IgD-negative memory B cell (primary cell): ENCODE measurements around the gene PRKAG2. TPM values are rescaled to one million over a fixed set of nuclear protein-coding genes. Genes with fewer than 3 reads are reported as not detected.

Experiments used
- H3K27ac Mint-ChIP-seq, 3 donors: one replicate each; pipeline ENCODE4 v1.8.0; 2020 to 2022; ENCODE audit warnings: mild to moderate bottlenecking in 3 of 3, mixed read lengths in 3 of 3, moderate library complexity in 1 of 3
- H3K27me3 Mint-ChIP-seq: one replicate; pipeline ENCODE4 v1.8.0; 2021; ENCODE audit warnings: mixed read lengths
- H3K36me3 Mint-ChIP-seq: one replicate; pipeline ENCODE4 v1.8.0; 2020; ENCODE audit warnings: mild to moderate bottlenecking, mixed read lengths
- H3K4me1 Mint-ChIP-seq, 3 donors: one replicate each; pipeline ENCODE4 v1.8.0; 2020 to 2022; ENCODE audit warnings: mixed read lengths in 3 of 3, mild to moderate bottlenecking in 1 of 3
- H3K4me3 Mint-ChIP-seq, 4 donors: one replicate each; pipeline ENCODE4 v1.8.0; 2020 to 2022; ENCODE audit warnings: mild to moderate bottlenecking in 4 of 4, mixed read lengths in 4 of 4, moderate library complexity in 3 of 4
- H3K9me3 Mint-ChIP-seq, 3 donors: one replicate each; pipeline ENCODE4 v1.8.0; 2020 to 2021; ENCODE audit warnings: mixed read lengths in 3 of 3, mild to moderate bottlenecking in 1 of 3
- polyA plus RNA-seq: library from polyadenylated mRNA; unstranded; fragments of 300-500 nt; fragmentation: Illumina TruSeq; gene quantifications from one replicate; pipeline ENCODE4 v1.2.3, GENCODE V29; 2021

Gene PRKAG2
- polyA plus RNA-seq, 1 donor from 2014 or later, result 21.3 TPM

- no peaks in the 10 kb centered on the region for H3K9me3 Mint-ChIP-seq
- H3K4me3 Mint-ChIP-seq, result no peak overlapping the region
- no peaks in the 10 kb centered on the region for H3K27me3 Mint-ChIP-seq
- H3K36me3 Mint-ChIP-seq, result peaks cover 19% of the 10 kb centered on the region
- H3K27ac Mint-ChIP-seq, result no peak overlapping the region
- H3K4me1 Mint-ChIP-seq, result peaks cover 11 to 29% (median 28%) of the 10 kb centered on the region in 3 donors
These were observed 109.4 kb downstream of the PRKAG2 start for GRCh38 chr7:151767557-151767956.

GRCh38 chr7:151764056-151764920 is 112.6 kb downstream of the PRKAG2 start:
- Mint-ChIP-seq H3K4me3 (peak overlapping the region in 1 of 4 donors; percentile 41), H3K9me3 (no peaks in the 10 kb centered on the region), H3K27ac (no peak overlapping the region), H3K36me3 (peaks cover 15% of the 10 kb centered on the region), H3K27me3 (no peaks in the 10 kb centered on the region), H3K4me1 (peaks cover 18 to 24% (median 23%) of the 10 kb centered on the region in 3 donors)

DNA sequence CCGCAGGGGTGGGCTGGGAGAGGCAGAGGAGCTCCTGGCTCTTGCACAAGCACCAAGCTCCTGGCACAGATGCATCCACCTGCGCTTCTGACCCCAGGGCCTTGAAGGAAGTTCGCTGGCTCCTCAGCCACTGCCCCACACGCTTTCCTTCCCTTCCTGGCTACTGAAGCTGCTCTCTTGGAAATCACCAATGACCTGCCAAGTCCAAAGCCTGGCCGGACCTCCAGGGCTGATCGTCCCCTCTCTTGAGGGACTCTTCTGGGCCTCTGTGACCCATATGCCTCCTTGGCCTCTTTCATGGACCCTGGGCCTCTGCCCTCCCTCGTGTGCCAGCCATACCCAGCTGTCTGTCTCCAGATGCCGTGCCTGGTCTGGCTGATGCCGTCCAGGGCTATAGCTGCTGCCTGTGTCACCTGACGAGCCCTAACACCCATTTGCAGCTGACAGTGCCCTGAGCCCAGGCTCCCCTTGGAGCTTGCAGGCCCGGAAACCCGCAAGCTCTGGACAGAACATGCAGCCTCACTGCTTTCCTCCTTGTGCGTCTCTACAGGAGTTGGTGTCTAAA is 113.4 kb downstream of the PRKAG2 start:
- peaks cover 12 to 18% (median 18%) of the 10 kb centered on the region in 3 donors for H3K4me1 Mint-ChIP-seq
- H3K4me3 Mint-ChIP-seq, result no peak overlapping the region

DNA sequence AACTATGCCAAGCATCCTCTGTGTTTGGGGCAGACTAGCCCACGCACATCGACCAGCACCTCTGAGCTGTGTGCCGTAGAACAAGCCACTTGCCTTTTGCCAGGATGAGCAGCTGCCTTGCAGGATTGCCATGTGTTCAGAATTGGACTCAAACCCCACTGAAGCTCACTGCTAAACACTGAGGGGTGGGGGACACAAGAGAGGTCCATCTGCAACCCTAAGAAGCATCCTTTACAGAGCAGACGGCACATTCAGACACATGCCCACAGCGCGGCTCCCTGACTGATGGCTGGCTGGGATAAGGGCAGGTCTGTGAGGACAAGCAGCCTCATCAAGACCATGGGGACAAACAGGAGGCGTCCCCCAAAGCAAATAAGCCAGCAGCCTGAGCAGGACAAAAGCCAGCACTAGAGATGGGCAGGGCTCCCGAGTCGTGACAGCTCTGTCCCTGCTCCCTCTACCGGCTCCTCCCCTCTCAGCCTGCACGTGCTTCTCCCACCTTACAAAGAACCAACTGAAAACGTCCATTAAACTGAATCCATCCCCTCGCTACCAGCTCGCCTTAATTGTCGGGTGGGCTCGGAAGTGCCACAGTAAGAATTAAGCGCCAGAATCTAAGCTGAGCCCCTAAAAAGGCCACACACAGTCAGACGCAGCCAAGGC is 114.2 kb downstream of the PRKAG2 start:
- peaks cover 15% of the 10 kb centered on the region for H3K36me3 Mint-ChIP-seq
- peaks cover 12 to 17% (median 15%) of the 10 kb centered on the region in 3 donors for H3K4me1 Mint-ChIP-seq
- no peak overlapping the region for H3K4me3 Mint-ChIP-seq
- no peaks in the 10 kb centered on the region for H3K27me3 Mint-ChIP-seq
- H3K9me3 Mint-ChIP-seq, result no peaks in the 10 kb centered on the region
- no peak overlapping the region for H3K27ac Mint-ChIP-seq

More for the DNA sequence above, 113.4 kb downstream of the PRKAG2 start:
- Mint-ChIP-seq H3K27me3 (no peaks in the 10 kb centered on the region), H3K27ac (no peak overlapping the region), H3K36me3 (peaks cover 15% of the 10 kb centered on the region), H3K9me3 (no peaks in the 10 kb centered on the region)

DNA sequence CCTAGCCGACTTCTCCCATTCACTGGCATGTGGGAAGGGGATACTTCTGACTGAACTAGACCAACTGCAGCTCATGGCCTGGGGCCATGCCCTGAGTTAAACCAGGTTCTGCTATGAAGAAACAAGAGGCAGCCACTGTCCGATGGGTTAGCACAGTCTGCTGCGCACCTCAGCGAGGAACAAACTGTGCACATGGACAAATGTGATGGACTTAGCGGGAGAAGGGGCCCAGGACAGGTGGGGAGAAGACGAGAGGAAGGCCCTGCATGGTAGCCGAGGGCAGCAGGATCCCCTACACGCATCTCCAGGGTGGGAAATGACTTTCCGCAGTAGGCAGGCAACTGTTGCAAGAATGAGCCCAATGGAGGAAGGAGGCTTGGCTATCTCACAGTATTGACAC is 115.0 kb downstream of the PRKAG2 start:
- peaks cover 15% of the 10 kb centered on the region for H3K36me3 Mint-ChIP-seq
- peaks cover 12 to 14% (median 12%) of the 10 kb centered on the region in 3 donors for H3K4me1 Mint-ChIP-seq
- H3K4me3 Mint-ChIP-seq, result no peak overlapping the region
- no peaks in the 10 kb centered on the region for H3K9me3 Mint-ChIP-seq
- H3K27ac Mint-ChIP-seq, result no peak overlapping the region
- no peaks in the 10 kb centered on the region for H3K27me3 Mint-ChIP-seq

GRCh38 chr7:151761231-151761630 is 115.7 kb downstream of the PRKAG2 start:
- H3K36me3 Mint-ChIP-seq, result peaks cover 13% of the 10 kb centered on the region
- peaks cover 12 to 16% (median 12%) of the 10 kb centered on the region in 3 donors for H3K4me1 Mint-ChIP-seq
- no peaks in the 10 kb centered on the region for H3K9me3 Mint-ChIP-seq
- H3K4me3 Mint-ChIP-seq, result no peak overlapping the region
- H3K27ac Mint-ChIP-seq, result no peak overlapping the region
- H3K27me3 Mint-ChIP-seq, result no peaks in the 10 kb centered on the region

DNA sequence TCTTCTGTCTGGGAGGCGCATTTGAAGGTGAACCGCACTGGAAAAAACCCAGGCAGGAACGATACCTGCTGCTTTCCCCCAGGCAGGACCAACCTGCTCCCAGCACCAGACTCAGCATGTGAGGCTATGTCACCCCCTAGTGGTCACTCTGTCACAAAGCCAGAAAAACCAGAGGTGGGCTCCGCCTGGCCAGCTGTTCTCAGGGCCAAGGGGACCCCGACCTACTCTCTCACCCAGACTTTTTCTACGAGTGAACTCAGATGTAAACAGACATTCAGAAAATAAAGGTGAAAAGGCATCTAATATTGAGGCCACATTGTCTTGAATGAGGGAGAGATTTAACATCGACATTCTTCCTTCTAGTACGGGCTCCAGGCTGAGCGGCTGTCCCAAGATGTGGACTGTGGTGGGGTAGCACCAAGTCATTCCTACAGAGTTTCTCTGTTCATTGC is 117.3 kb downstream of the PRKAG2 start:
- Mint-ChIP-seq H3K4me3 (peak overlapping the region in 1 of 4 donors; percentile 14), H3K27ac (no peak overlapping the region), H3K27me3 (no peaks in the 10 kb centered on the region), H3K36me3 (peaks cover 3% of the 10 kb centered on the region), H3K9me3 (no peaks in the 10 kb centered on the region), H3K4me1 (peaks cover 8 to 17% (median 11%) of the 10 kb centered on the region in 3 donors)

DNA sequence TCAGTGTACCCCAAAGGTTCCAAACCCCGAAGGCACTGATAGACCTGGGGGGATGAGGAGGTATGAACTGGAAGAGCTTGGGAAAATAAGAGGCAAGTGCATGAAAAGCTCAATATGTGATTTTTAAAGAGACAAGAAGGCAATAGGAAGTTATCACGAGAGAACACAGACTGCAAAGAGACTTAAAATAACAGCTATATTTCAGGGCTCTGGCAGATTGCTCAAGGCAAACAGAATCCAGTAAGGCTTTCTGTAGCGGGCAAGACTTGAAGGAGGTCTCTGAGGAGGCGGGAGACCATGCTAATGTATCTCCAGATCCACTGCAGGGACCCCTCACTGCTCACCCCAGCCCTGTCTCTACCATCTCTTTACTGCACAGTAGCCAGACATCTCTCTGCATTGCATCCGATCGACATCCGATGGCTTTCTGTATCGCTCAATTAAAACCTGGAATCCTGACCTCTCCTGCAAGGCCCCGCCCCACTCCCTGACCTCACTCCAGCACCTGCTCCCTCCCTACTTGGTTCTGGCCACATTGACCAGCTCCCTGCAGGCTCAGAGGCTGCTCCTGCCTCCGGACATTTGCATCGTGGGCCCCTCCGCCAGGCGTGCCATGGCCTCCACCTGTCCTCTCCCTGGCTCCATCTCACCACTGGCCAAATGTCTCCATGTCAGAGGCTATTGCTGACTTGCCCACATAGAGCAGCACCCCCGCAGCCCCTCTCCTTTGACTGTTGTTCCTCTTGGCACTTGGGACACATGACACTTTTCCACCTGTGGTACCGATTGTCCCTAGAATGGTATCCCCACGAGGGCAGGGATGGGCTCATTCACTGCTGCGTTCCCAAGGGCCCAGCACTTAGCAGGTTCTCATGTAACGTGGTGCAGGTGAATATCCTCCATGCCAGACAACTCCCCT is 118.0 kb downstream of the PRKAG2 start:
- H3K9me3 Mint-ChIP-seq, result no peaks in the 10 kb centered on the region
- H3K27ac Mint-ChIP-seq, result no peak overlapping the region
- no peak overlapping the region for H3K4me3 Mint-ChIP-seq
- peaks cover 8 to 17% (median 12%) of the 10 kb centered on the region in 3 donors for H3K4me1 Mint-ChIP-seq
- H3K36me3 Mint-ChIP-seq, result peaks cover 3% of the 10 kb centered on the region
- H3K27me3 Mint-ChIP-seq, result no peaks in the 10 kb centered on the region

- no peaks in the 10 kb centered on the region for H3K27me3 Mint-ChIP-seq
- no peaks in the 10 kb centered on the region for H3K9me3 Mint-ChIP-seq
- no peak overlapping the region for H3K4me3 Mint-ChIP-seq
- peaks cover 9 to 17% (median 16%) of the 10 kb centered on the region in 3 donors for H3K4me1 Mint-ChIP-seq
- H3K27ac Mint-ChIP-seq, result peak overlapping the region in 1 of 3 donors; percentile 89
- peaks cover 5% of the 10 kb centered on the region for H3K36me3 Mint-ChIP-seq
These were observed 119.6 kb downstream of the PRKAG2 start for GRCh38 chr7:151757274-151757673.

DNA sequence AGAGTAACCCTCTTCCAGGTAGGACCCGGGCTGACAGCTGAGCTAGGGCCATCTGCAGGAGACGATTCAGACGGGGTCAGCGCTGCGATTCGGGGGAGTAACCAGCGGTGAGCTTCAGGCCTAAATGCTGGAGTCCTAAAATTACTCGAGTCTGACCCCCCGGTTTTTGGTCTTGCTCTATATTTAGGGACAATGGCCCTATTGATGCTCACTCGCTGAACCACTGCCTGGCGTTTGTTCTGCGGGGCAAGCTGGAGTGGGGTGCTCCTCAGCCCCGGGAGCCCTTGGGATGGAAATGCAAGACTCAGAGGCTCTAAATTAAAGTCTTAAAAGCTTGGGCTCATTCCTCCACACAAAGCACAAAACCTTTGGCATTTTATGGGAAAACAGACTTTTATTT is 120.0 kb downstream of the PRKAG2 start:
- peaks cover 9% of the 10 kb centered on the region for H3K36me3 Mint-ChIP-seq
- peak overlapping the region in 1 of 3 donors; percentile 89 for H3K27ac Mint-ChIP-seq
- H3K9me3 Mint-ChIP-seq, result no peaks in the 10 kb centered on the region
- H3K27me3 Mint-ChIP-seq, result no peaks in the 10 kb centered on the region
- H3K4me3 Mint-ChIP-seq, result no peak overlapping the region
- peaks cover 9 to 18% (median 17%) of the 10 kb centered on the region in 3 donors for H3K4me1 Mint-ChIP-seq

DNA sequence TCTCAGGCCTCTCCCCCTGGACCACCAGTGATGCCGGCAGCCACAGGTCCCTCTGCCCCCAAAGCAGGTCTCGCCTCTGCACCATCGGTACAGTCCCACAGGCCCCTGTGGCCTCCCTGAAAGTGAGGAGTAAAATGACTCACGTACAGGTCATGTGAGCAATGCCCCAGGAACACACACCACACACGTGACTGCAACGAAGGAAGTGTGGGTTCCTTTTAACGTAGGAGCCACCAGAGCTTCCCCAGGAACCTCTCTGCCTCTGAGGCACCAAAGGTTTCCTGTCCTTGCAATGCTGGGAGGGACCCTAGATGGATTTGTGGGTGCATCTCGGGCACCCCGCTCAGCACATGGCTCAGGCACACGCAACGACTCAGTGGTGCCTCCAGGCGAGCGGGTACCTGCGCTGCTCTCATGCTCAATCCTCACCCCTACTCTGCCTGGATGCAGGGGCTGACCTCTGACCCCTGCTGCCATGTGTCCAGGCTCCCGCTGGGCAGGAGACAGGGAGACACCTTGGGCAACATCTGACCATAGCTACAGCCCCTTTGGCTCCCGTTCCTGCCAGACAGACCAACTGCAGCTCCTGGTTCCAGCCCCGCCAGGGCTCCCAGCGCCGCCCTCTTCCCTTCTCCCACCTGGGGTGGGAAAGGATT is 120.7 kb downstream of the PRKAG2 start:
- no peaks in the 10 kb centered on the region for H3K27me3 Mint-ChIP-seq
- peaks cover 9 to 20% (median 15%) of the 10 kb centered on the region in 3 donors for H3K4me1 Mint-ChIP-seq
- H3K4me3 Mint-ChIP-seq, result peak overlapping the region in 1 of 4 donors; percentile 72

GRCh38 chr7:151755131-151755801 is 121.6 kb downstream of the PRKAG2 start:
- Mint-ChIP-seq H3K27me3 (no peaks in the 10 kb centered on the region), H3K4me3 (peak overlapping the region in 1 of 4 donors; percentile 28), H3K27ac (peak overlapping the region in 1 of 3 donors; percentile 84), H3K9me3 (no peaks in the 10 kb centered on the region), H3K36me3 (peaks cover 10% of the 10 kb centered on the region), H3K4me1 (peaks cover 9 to 20% (median 15%) of the 10 kb centered on the region in 3 donors)

More for the DNA sequence above, 120.7 kb downstream of the PRKAG2 start:
- Mint-ChIP-seq H3K9me3 (no peaks in the 10 kb centered on the region), H3K27ac (peak overlapping the region in 1 of 3 donors; percentile 89), H3K36me3 (peaks cover 9% of the 10 kb centered on the region)

DNA sequence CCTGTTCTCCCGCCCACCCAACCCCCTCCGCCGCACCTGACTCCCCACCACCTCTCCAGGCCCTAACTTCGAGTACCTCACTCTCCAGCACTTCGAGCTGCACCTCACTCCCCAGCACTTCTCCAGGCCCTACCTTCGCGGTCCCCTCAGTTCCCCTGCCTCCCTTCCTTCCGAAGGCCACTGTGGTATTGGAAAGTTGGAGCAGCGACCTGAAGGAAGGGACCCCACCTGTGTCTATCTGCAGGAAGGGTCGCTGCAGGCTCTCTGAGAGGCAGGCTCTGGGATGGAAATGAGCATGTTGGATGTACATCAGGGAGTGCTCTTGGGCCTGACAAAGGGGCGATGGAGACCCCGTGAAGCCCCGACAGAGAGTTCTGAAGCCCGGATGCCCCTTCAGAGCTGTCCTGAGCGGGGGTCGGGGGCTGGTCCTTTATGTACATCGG is 122.2 kb downstream of the PRKAG2 start:
- no peak overlapping the region for H3K27ac Mint-ChIP-seq
- H3K36me3 Mint-ChIP-seq, result peaks cover 10% of the 10 kb centered on the region
- no peaks in the 10 kb centered on the region for H3K27me3 Mint-ChIP-seq
- H3K9me3 Mint-ChIP-seq, result no peaks in the 10 kb centered on the region
- H3K4me3 Mint-ChIP-seq, result no peak overlapping the region
- peaks cover 9 to 17% (median 14%) of the 10 kb centered on the region in 3 donors for H3K4me1 Mint-ChIP-seq
